Transverse colon (tissue), 4 donors: ENCODE results near the gene TGFB1I1. TPM values are rescaled to one million over a fixed set of nuclear protein-coding genes. Genes with fewer than 3 reads are reported as not detected.
"Not testable (repeated sequence)": the region's sequence is repeated elsewhere in the genome, so short reads cannot be mapped to it uniquely, and the experiment has no call there.

Source experiments
- DNase-seq: peaks from one replicate; pipeline ENCODE4 v3.0.0-alpha.2; 2019
- H3K27ac ChIP-seq, 4 donors: fragments of 200-600 bp; sonication (generic); 2 replicates each; pipeline ENCODE4 v1.5.1; 2016 to 2018; ENCODE audit warnings: inconsistent platforms in 4 of 4
- H3K27me3 ChIP-seq: fragments of 200-600 bp; sonication (generic); 2 replicates; pipeline ENCODE4 v1.5.1; 2017; ENCODE audit warnings: inconsistent platforms
- H3K36me3 ChIP-seq, 4 donors: fragments of 200-600 bp; sonication (generic); 2 replicates each; pipeline ENCODE4 v1.5.1; 2017 to 2019; ENCODE audit warnings: inconsistent platforms in 4 of 4
- H3K4me1 ChIP-seq, 4 donors: fragments of 200-600 bp; sonication (generic); 2 replicates each; pipeline ENCODE4 v1.5.1; 2017 to 2020; ENCODE audit warnings: inconsistent platforms in 4 of 4
- H3K4me3 ChIP-seq, 4 donors: fragments of 200-600 bp; sonication (generic); 1 replicate in 1 of 4; 2 replicates in 3 of 4; pipeline versions ENCODE4 v1.5.1 to v1.6.1; 2017 to 2019; ENCODE audit warnings: inconsistent platforms in 4 of 4
- H3K9me3 ChIP-seq, 2 donors: fragments of 200-600 bp; sonication (generic); 2 replicates each; pipeline ENCODE4 v1.5.1; 2017 to 2019; ENCODE audit warnings: inconsistent platforms in 2 of 2
- EP300 ChIP-seq: sonication (generic); formaldehyde crosslinking; IDR thresholded peaks from one replicate; pipeline ENCODE4 v1.6.1; 2017; ENCODE audit warnings: antibody characterized with exemption, low read depth
- POLR2A ChIP-seq: fragments of 450-650 bp; IDR thresholded peaks from one replicate; pipeline ENCODE4 v1.6.1; 2016; ENCODE audit warnings: antibody characterized with exemption, mild to moderate bottlenecking, moderate library complexity
- POLR2AphosphoS5 ChIP-seq, 3 donors: sonication (generic); formaldehyde crosslinking; IDR thresholded peaks; one replicate each; pipeline ENCODE4 v1.6.1; 2016; ENCODE audit warnings: antibody characterized with exemption in 3 of 3
- WGBS, 2 donors: methylation state at CpG; one replicate each; pipeline ENCODE4 v1.1.5; 2018; ENCODE audit warnings: low coverage in 1 of 2; 5-methylcytosine and 5-hydroxymethylcytosine counted together
- in situ Hi-C, 4 donors: fragments of 200-750 bp; cut with MboI; loops; one replicate each; pipeline versions ENCODE4 v1.15.0 to v1.15.1; 2017; ENCODE audit warnings: low sequenced_read_pairs in 3 of 4, low pct_ligation_motif_present in 1 of 4, low pct_unique_long_range_greater_than_20kb in 1 of 4
- intact Hi-C: fragments of 100-400 bp; cut with DNase I; formaldehyde crosslinking; loops from one replicate; pipeline ENCODE4 v1.15.1; 2023; ENCODE audit warnings: low total_unique reads
- total RNA-seq, 4 donors: library from RNA; depleted of rRNA; stranded (reverse); fragments of >200 nt; gene quantifications; one replicate each; pipeline ENCODE4 v1.1.0, GENCODE V29; 2016
- TF ChIP-seq, protein P1 (sequence below), 5 experiments: fragments of 200-600 bp in 3 of 5; fragments of 450-650 bp in 2 of 5; sonication (generic) in 3 of 5; IDR thresholded peaks; 1 replicate in 2 of 5; 2 replicates in 3 of 5; pipeline ENCODE4 v1.5.1; 2016 to 2017; ENCODE audit warnings: antibody characterized with exemption in 5 of 5, inconsistent platforms in 3 of 5, mild to moderate bottlenecking in 2 of 5, moderate library complexity in 1 of 5

TGFB1I1 gene
- total RNA-seq, 4 donors from 2014 or later: 43.0 to 102 (median 61.4) TPM

DNA sequence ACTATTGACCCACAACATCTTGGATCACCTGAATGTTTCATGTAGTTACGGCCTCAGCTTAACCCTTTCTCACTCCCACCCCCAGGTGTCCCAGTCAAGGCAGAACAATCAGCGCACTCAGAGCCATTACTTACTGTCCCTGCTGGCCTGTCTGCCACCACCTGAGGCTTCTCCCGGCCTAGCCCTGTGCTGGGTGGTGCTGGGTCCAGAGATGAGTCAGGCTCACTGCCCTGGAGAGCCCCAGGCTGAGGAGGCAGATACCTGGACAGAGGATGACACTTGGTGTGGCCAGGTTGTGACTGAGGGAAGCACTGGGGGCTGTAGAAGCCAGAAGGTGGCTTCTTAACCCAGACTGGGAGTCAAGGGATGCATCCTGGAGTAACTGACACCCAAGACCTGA, 7.0 kb downstream of the TGFB1I1 start:
- H3K27me3 ChIP-seq: no peaks in the 10 kb centered on the region
- H3K27ac ChIP-seq: peak overlapping the region in 1 of 4 donors; percentile 17
- intact Hi-C loops (no loop called here), in situ Hi-C loops (loop anchor here in 1 of 4 donors (25.0 kb wide), 1 partner anchor 92 kb away; the partner anchor contains the start of gene ITGAD)
- H3K9me3 ChIP-seq: no peaks in the 10 kb centered on the region
- DNase-seq: no peak
- no peak overlapping the region for H3K4me3 ChIP-seq
- TF ChIP-seq POLR2AphosphoS5 (IDR thresholded peaks at IDR 0.05): no peak
- TF ChIP-seq, protein P1, sequence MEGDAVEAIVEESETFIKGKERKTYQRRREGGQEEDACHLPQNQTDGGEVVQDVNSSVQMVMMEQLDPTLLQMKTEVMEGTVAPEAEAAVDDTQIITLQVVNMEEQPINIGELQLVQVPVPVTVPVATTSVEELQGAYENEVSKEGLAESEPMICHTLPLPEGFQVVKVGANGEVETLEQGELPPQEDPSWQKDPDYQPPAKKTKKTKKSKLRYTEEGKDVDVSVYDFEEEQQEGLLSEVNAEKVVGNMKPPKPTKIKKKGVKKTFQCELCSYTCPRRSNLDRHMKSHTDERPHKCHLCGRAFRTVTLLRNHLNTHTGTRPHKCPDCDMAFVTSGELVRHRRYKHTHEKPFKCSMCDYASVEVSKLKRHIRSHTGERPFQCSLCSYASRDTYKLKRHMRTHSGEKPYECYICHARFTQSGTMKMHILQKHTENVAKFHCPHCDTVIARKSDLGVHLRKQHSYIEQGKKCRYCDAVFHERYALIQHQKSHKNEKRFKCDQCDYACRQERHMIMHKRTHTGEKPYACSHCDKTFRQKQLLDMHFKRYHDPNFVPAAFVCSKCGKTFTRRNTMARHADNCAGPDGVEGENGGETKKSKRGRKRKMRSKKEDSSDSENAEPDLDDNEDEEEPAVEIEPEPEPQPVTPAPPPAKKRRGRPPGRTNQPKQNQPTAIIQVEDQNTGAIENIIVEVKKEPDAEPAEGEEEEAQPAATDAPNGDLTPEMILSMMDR (IDR thresholded peaks at IDR 0.05): no peak
- no peak for TF ChIP-seq POLR2A
- no peak for TF ChIP-seq EP300
- peaks cover 0 to 46% (median 31%) of the 10 kb centered on the region in 4 donors for H3K4me1 ChIP-seq
- WGBS, 2 donors: 88% methylated on average over 3 of the region's 3 CpGs; no CpG with 5 or more reads in 1 of the 2 donors
- no peaks in the 10 kb centered on the region for H3K36me3 ChIP-seq

DNA sequence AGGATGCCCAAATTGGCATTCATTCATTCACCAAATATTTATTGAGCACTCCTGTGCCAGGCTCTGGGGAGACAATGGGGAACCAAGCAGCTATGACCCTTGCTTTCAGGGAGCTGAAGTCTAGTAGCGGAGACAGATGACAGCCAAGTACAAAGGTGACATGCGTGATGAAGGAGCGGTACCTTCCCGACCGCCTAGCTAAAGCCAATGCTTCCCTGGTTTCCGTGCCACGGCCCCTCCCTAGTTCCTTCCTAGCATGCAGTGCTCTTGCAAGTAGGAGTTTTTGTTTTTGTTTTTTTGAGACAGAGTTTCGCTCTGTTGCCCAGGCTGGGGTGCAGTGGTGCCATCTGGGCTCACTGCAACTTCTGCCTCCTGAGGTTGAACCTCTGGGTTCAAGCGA, 7.8 kb downstream of the TGFB1I1 start:
- Histone ChIP-seq H3K27ac (no peak overlapping the region), H3K4me3 (no peak overlapping the region), H3K27me3 (no peaks in the 10 kb centered on the region), H3K36me3 (no peaks in the 10 kb centered on the region), H3K4me1 (peaks cover 0 to 48% (median 29%) of the 10 kb centered on the region in 4 donors), H3K9me3 (no peaks in the 10 kb centered on the region)
- intact Hi-C loops (no loop called here), in situ Hi-C loops (loop anchor here in 1 of 4 donors (25.0 kb wide), 1 partner anchor 92 kb away; the partner anchor contains the start of gene ITGAD)
- no peak for DNase-seq
- TF ChIP-seq EP300 (no peak), POLR2AphosphoS5 (IDR thresholded peaks at IDR 0.05) (no peak), POLR2A (no peak)
- TF ChIP-seq, protein P1 (IDR thresholded peaks at IDR 0.05): no peak
- 75 to 83% methylated on average over 5 to 9 of the region's 9 CpGs for WGBS, 2 donors

DNA sequence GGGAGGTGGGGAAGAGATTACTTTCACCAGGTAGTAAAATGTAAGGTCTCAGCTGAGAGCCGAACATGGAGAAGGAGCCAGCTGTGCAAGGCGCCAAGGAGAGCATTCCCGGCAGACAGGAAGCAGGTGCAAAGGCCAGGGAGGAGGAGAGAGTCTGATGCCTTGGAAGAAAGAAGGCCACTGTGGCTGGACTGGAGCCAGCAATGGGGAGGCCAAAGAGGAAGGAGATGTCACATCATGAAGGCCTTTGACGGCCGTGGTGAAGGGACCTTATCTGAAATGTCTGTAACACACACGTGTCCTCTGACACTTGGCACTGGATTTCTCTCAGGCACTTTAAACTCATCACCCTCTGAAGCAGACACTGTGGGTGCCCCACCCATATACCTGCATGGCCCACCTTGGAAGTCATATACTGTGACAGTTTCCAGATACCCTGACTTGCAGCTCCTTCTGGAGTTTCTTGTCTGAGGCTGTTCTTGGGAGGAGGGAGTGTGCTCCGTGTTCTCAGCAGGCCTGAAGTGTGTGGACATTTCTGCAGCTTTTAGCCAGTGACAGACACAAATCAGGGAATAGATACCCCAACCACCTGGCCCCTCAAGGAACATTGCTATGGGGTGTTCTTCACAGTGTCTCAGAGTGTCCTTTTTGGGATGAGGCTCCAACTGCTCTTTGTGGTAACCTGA, 9.0 kb downstream of the TGFB1I1 start:
- H3K36me3 ChIP-seq: no peaks in the 10 kb centered on the region
- H3K9me3 ChIP-seq: no peaks in the 10 kb centered on the region
- no peaks in the 10 kb centered on the region for H3K27me3 ChIP-seq
- DNase-seq: peak; percentile 59
- H3K4me1 ChIP-seq: peaks cover 0 to 45% (median 23%) of the 10 kb centered on the region in 4 donors
- intact Hi-C loops: no loop called here
- TF ChIP-seq EP300 (no peak), POLR2AphosphoS5 (IDR thresholded peaks at IDR 0.05) (peak in 1 of 3 donors; percentile 26)
- TF ChIP-seq, protein P1 (IDR thresholded peaks at IDR 0.05): no peak
- no peak overlapping the region for H3K4me3 ChIP-seq
- WGBS, 2 donors: 27 to 50% methylated on average over 1 to 7 of the region's 7 CpGs
- in situ Hi-C loops: loop anchor here in 1 of 4 donors (25.0 kb wide), 1 partner anchor 94 kb away; the partner anchor contains the start of gene ITGAD
- H3K27ac ChIP-seq: peak overlapping the region in 1 of 4 donors; percentile 30

DNA sequence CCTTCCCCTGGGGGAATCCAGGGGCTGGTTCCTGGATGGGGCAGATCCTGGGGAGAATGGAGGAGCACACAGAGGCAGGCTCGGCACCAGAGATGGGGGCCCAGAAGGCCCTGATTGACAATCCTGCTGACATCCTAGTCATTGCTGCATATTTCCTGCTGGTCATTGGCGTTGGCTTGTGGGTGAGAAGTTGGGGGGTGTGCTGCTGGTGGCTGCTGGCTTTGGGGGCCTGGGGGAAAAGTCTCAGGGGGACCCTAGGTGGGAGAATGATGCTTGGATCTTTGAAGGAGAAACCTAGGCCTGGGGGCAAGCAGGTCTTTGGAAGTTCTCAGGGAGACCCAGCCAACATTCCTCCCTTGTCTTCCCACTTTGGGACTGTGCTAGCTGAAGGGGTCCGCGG, 11.1 kb downstream of the TGFB1I1 start, which contains the start of gene SLC5A2:
SLC5A2 (plus strand) TSS at position 43 of the 400 bp plus-strand sequence; CDS start at position 57, 14 bp downstream.
- H3K27ac ChIP-seq: no peak within 1 kb of the TSS
- in situ Hi-C loops (loop anchor here in 1 of 4 donors (25.0 kb wide), 1 partner anchor 96 kb away; the partner anchor contains the start of gene ITGAD), intact Hi-C loops (no loop called here)
- H3K9me3 ChIP-seq: no peaks in the 10 kb centered on the region
- WGBS, 2 donors: 81% methylated on average over 4 of the region's 4 CpGs; no CpG with 5 or more reads in 1 of the 2 donors
- DNase-seq: no peak
- no peaks in the 10 kb centered on the region for H3K36me3 ChIP-seq
- H3K4me1 ChIP-seq: peaks cover 1 to 39% (median 21%) of the 10 kb centered on the region in 4 donors
- peaks cover 3% of the 10 kb centered on the region for H3K27me3 ChIP-seq
- TF ChIP-seq EP300 (no peak), POLR2A (no peak), POLR2AphosphoS5 (IDR thresholded peaks at IDR 0.05) (no peak)
- TF ChIP-seq, protein P1 (IDR thresholded peaks at IDR 0.05): no peak
- H3K4me3 ChIP-seq: no peak within 1 kb of the TSS

DNA sequence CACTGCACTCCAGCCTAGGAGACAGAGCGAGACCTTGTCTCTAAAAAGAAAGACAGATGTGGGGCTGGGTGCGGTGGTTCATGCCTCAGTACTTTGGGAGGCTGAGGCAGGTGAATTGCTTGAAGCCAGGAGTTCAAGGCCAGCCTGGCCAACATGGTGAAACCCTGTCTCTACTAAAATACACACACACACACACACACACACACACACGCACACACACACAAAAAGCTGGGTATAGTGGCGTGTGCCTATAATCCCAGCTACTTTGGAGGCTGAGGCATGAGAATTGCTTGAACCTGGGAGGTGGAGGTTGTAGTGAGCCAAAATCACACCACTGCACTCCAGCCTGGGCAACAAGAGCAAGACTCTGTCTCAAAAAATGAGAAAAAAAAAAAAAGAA, 12.1 kb downstream of the TGFB1I1 start:
- 87 to 100% methylated on average over 1 to 4 of the region's 4 CpGs for WGBS, 2 donors
- intact Hi-C loops, DNase-seq, H3K36me3 ChIP-seq, H3K9me3 ChIP-seq, H3K27me3 ChIP-seq, H3K4me3 ChIP-seq, H3K27ac ChIP-seq: not testable (repeated sequence)
- H3K4me1 ChIP-seq: peaks cover 4 to 44% (median 26%) of the 10 kb centered on the region in 4 donors
- in situ Hi-C loops: loop anchor here in 1 of 4 donors (25.0 kb wide), 1 partner anchor 97 kb away; the partner anchor contains the start of gene ITGAD
